T-helper 1 cell treated with Interleukin-12 subunit alpha and Interleukin-12 subunit beta and Interleukin-4 antibody, amounts not matched to agents 30 μg/mL and 1 μg/mL, for 36 hours (primary cell): Measurements from ENCODE around the gene CEP20.
"Not testable (repeated sequence)": the region's sequence is repeated elsewhere in the genome, so short reads cannot be mapped to it uniquely, and the experiment has no call there.

Experiments used
- H3K27ac Mint-ChIP-seq: one replicate; pipeline ENCODE4 v1.8.0; 2021; ENCODE audit warnings: mild to moderate bottlenecking, mixed read lengths
- H3K27me3 Mint-ChIP-seq: one replicate; pipeline ENCODE4 v1.8.0; 2021; ENCODE audit warnings: low read depth, mixed read lengths
- H3K36me3 Mint-ChIP-seq: one replicate; pipeline ENCODE4 v1.8.0; 2021; ENCODE audit warnings: low read depth, mixed read lengths
- H3K4me1 Mint-ChIP-seq: one replicate; pipeline ENCODE4 v1.8.0; 2021; ENCODE audit warnings: low read depth, mixed read lengths
- H3K4me3 Mint-ChIP-seq: one replicate; pipeline ENCODE4 v1.8.0; 2021; ENCODE audit warnings: mild to moderate bottlenecking, moderate library complexity, mixed read lengths
- H3K9me3 Mint-ChIP-seq: one replicate; pipeline ENCODE4 v1.8.0; 2021; ENCODE audit warnings: mixed read lengths

The CEP20 gene

GRCh38 chr16:15857724-15858560 is 30.5 kb downstream of the CEP20 start:
- Mint-ChIP-seq H3K27ac (no peak overlapping the region), H3K4me3 (peak overlapping the region; percentile 78), H3K9me3 (no peaks in the 10 kb centered on the region), H3K27me3 (peaks cover 56% of the 10 kb centered on the region), H3K36me3 (no peaks in the 10 kb centered on the region), H3K4me1 (peaks cover 7% of the 10 kb centered on the region)

GRCh38 chr16:15856901-15857698 is 31.3 kb downstream of the CEP20 start, which contains the start of gene MYH11:
Gene MYH11 (minus strand): TSS chr16:15857028. CDS start chr16:15838252, 18,776 bp downstream.
- H3K36me3 Mint-ChIP-seq, result no peaks in the 10 kb centered on the region
- peaks cover 7% of the 10 kb centered on the region for H3K4me1 Mint-ChIP-seq
- H3K4me3 Mint-ChIP-seq, result peak within 1 kb of the TSS; percentile 78
- no peaks in the 10 kb centered on the region for H3K9me3 Mint-ChIP-seq
- peaks cover 57% of the 10 kb centered on the region for H3K27me3 Mint-ChIP-seq
- no peak within 1 kb of the TSS for H3K27ac Mint-ChIP-seq

- no peaks in the 10 kb centered on the region for H3K9me3 Mint-ChIP-seq
- H3K4me1 Mint-ChIP-seq, result peaks cover 7% of the 10 kb centered on the region
- no peaks in the 10 kb centered on the region for H3K36me3 Mint-ChIP-seq
- peaks cover 57% of the 10 kb centered on the region for H3K27me3 Mint-ChIP-seq
- no peak overlapping the region for H3K27ac Mint-ChIP-seq
- no peak overlapping the region for H3K4me3 Mint-ChIP-seq
These were observed 32.2 kb downstream of the CEP20 start for GRCh38 chr16:15856182-15856581.

- Mint-ChIP-seq H3K4me1 (peaks cover 7% of the 10 kb centered on the region), H3K36me3 (no peaks in the 10 kb centered on the region), H3K27me3 (peaks cover 53% of the 10 kb centered on the region), H3K27ac (no peak overlapping the region), H3K4me3 (no peak overlapping the region), H3K9me3 (no peaks in the 10 kb centered on the region)
These were observed 32.7 kb downstream of the CEP20 start for GRCh38 chr16:15855704-15856003.

GRCh38 chr16:15854906-15855703 is 33.3 kb downstream of the CEP20 start:
- Mint-ChIP-seq H3K4me3 (no peak overlapping the region), H3K4me1 (peaks cover 7% of the 10 kb centered on the region), H3K36me3 (no peaks in the 10 kb centered on the region), H3K27ac (no peak overlapping the region), H3K27me3 (peaks cover 53% of the 10 kb centered on the region), H3K9me3 (no peaks in the 10 kb centered on the region)

- Mint-ChIP-seq H3K36me3 (no peaks in the 10 kb centered on the region), H3K9me3 (no peaks in the 10 kb centered on the region), H3K4me3 (no peak overlapping the region), H3K4me1 (peaks cover 7% of the 10 kb centered on the region), H3K27me3 (peaks cover 47% of the 10 kb centered on the region), H3K27ac (no peak overlapping the region)
These were observed 34.3 kb downstream of the CEP20 start for GRCh38 chr16:15854061-15854460.

- Mint-ChIP-seq H3K4me1 (peaks cover 7% of the 10 kb centered on the region), H3K4me3 (no peak overlapping the region), H3K27ac (no peak overlapping the region), H3K36me3 (no peaks in the 10 kb centered on the region), H3K9me3 (no peaks in the 10 kb centered on the region), H3K27me3 (peaks cover 47% of the 10 kb centered on the region)
These were observed 35.4 kb downstream of the CEP20 start for GRCh38 chr16:15853021-15853420.

GRCh38 chr16:15850555-15850954 is 37.8 kb downstream of the CEP20 start:
- H3K27ac Mint-ChIP-seq, H3K4me1 Mint-ChIP-seq, H3K9me3 Mint-ChIP-seq, H3K36me3 Mint-ChIP-seq, H3K4me3 Mint-ChIP-seq: not testable (repeated sequence)
- H3K27me3 Mint-ChIP-seq, result peaks cover 25% of the 10 kb centered on the region

- H3K9me3 Mint-ChIP-seq, result no peaks in the 10 kb centered on the region
- no peak overlapping the region for H3K4me3 Mint-ChIP-seq
- H3K4me1 Mint-ChIP-seq, result no peaks in the 10 kb centered on the region
- H3K27ac Mint-ChIP-seq, result no peak overlapping the region
- peaks cover 16% of the 10 kb centered on the region for H3K27me3 Mint-ChIP-seq
- no peaks in the 10 kb centered on the region for H3K36me3 Mint-ChIP-seq
These were observed 39.0 kb downstream of the CEP20 start for GRCh38 chr16:15849209-15849981.

- Mint-ChIP-seq H3K27me3 (peaks cover 5% of the 10 kb centered on the region), H3K9me3 (no peaks in the 10 kb centered on the region), H3K4me1 (no peaks in the 10 kb centered on the region), H3K36me3 (no peaks in the 10 kb centered on the region), H3K27ac (no peak overlapping the region), H3K4me3 (no peak overlapping the region)
These were observed 40.7 kb downstream of the CEP20 start for GRCh38 chr16:15847611-15848175.

GRCh38 chr16:15846510-15846909 is 41.9 kb downstream of the CEP20 start:
- Mint-ChIP-seq H3K27ac (no peak overlapping the region), H3K27me3 (peaks cover 5% of the 10 kb centered on the region), H3K36me3 (no peaks in the 10 kb centered on the region), H3K9me3 (no peaks in the 10 kb centered on the region), H3K4me3 (no peak overlapping the region), H3K4me1 (no peaks in the 10 kb centered on the region)

GRCh38 chr16:15843635-15844279 is 44.6 kb downstream of the CEP20 start:
- Mint-ChIP-seq H3K4me1 (no peaks in the 10 kb centered on the region), H3K27me3 (peaks cover 3% of the 10 kb centered on the region)

GRCh38 chr16:15839204-15839603 is 49.2 kb downstream of the CEP20 start:
- H3K9me3 Mint-ChIP-seq, H3K27me3 Mint-ChIP-seq, H3K36me3 Mint-ChIP-seq, H3K27ac Mint-ChIP-seq, H3K4me3 Mint-ChIP-seq: not testable (repeated sequence)
- H3K4me1 Mint-ChIP-seq, result peaks cover 11% of the 10 kb centered on the region

More at GRCh38 chr16:15843635-15844279, 44.6 kb downstream of the CEP20 start:
- Mint-ChIP-seq H3K27ac (no peak overlapping the region), H3K9me3 (no peaks in the 10 kb centered on the region), H3K4me3 (no peak overlapping the region), H3K36me3 (no peaks in the 10 kb centered on the region)
